ENCODE results near the gene PPP1R14D. TPM values are rescaled to one million over a fixed set of nuclear protein-coding genes. Genes with fewer than 3 reads are reported as not detected.

The PPP1R14D gene
- total RNA-seq, 6 experiments from 2014 or later = not detected

GRCh38 chr15:40832903-40833302 lies 4.4 kb upstream of the PPP1R14D start:
- Mint-ChIP-seq H3K9me3 (no peaks in the 10 kb centered on the region), H3K27ac (no peak overlapping the region), H3K36me3 (ENCODE audit: low read depth) (no peaks in the 10 kb centered on the region), H3K27me3 (ENCODE audit: insufficient read depth) (peaks cover 5% of the 10 kb centered on the region), H3K4me1 (ENCODE audit: low read depth) (peaks cover 7% of the 10 kb centered on the region), H3K4me3 (no peak overlapping the region)
- no peak for TF ChIP-seq CTCF (IDR thresholded peaks at IDR 0.05)
- no peak for DNase-seq

GRCh38 chr15:40831861-40832260 lies 3.4 kb upstream of the PPP1R14D start:
- Mint-ChIP-seq H3K27me3 (ENCODE audit: insufficient read depth) (peaks cover 5% of the 10 kb centered on the region), H3K4me1 (ENCODE audit: low read depth) (peaks cover 7% of the 10 kb centered on the region), H3K36me3 (ENCODE audit: low read depth) (no peaks in the 10 kb centered on the region), H3K27ac (no peak overlapping the region), H3K9me3 (no peaks in the 10 kb centered on the region), H3K4me3 (no peak overlapping the region)
- no peak for TF ChIP-seq CTCF (IDR thresholded peaks at IDR 0.05)
- DNase-seq = no peak

GRCh38 chr15:40830884-40831283 lies 2.4 kb upstream of the PPP1R14D start:
- no peak for DNase-seq
- H3K4me3 Mint-ChIP-seq = no peak overlapping the region
- no peaks in the 10 kb centered on the region for H3K9me3 Mint-ChIP-seq
- H3K27ac Mint-ChIP-seq = no peak overlapping the region
- H3K36me3 Mint-ChIP-seq (ENCODE audit: low read depth) = no peaks in the 10 kb centered on the region
- H3K27me3 Mint-ChIP-seq (ENCODE audit: insufficient read depth) = peaks cover 5% of the 10 kb centered on the region
- no peak for TF ChIP-seq CTCF (IDR thresholded peaks at IDR 0.05)
- peaks cover 15% of the 10 kb centered on the region for H3K4me1 Mint-ChIP-seq (ENCODE audit: low read depth)

GRCh38 chr15:40829115-40829514 lies 607 bp upstream of the PPP1R14D start:
- Mint-ChIP-seq H3K36me3 (ENCODE audit: low read depth) (no peaks in the 10 kb centered on the region), H3K27me3 (ENCODE audit: insufficient read depth) (peaks cover 7% of the 10 kb centered on the region), H3K4me3 (no peak overlapping the region), H3K4me1 (ENCODE audit: low read depth) (peaks cover 19% of the 10 kb centered on the region), H3K27ac (no peak overlapping the region), H3K9me3 (no peaks in the 10 kb centered on the region)
- no peak for DNase-seq
- no peak for TF ChIP-seq CTCF (IDR thresholded peaks at IDR 0.05)

- no peak for DNase-seq
- Mint-ChIP-seq H3K4me3 (no peak overlapping the region), H3K36me3 (ENCODE audit: low read depth) (no peaks in the 10 kb centered on the region), H3K9me3 (no peaks in the 10 kb centered on the region), H3K27me3 (ENCODE audit: insufficient read depth) (peaks cover 7% of the 10 kb centered on the region), H3K27ac (no peak overlapping the region), H3K4me1 (ENCODE audit: low read depth) (peaks cover 19% of the 10 kb centered on the region)
- TF ChIP-seq CTCF (IDR thresholded peaks at IDR 0.05) = no peak
Observed at GRCh38 chr15:40826423-40827075, 2.0 kb downstream of the PPP1R14D start.

All from HFFc6 (cell line).